Colonic mucosa (tissue), 4 donors: ENCODE data around the gene DLL1. TPM values are rescaled to one million over a fixed set of nuclear protein-coding genes. Genes with fewer than 3 reads are reported as not detected.

Source experiments
- DNase-seq: peaks from one replicate; pipeline ENCODE4 v3.0.0-alpha.2; 2020
- H3K27ac ChIP-seq: fragments of 200-600 bp; one replicate; pipeline ENCODE4 v1.8.0; 2021
- H3K27me3 ChIP-seq: fragments of 200-600 bp; one replicate; pipeline ENCODE4 v1.8.0; 2021
- H3K36me3 ChIP-seq: fragments of 200-600 bp; one replicate; pipeline ENCODE4 v1.8.0; 2021
- H3K4me1 ChIP-seq: fragments of 200-600 bp; one replicate; pipeline ENCODE4 v1.8.0; 2021; ENCODE audit warnings: mild to moderate bottlenecking
- H3K4me3 ChIP-seq: fragments of 200-600 bp; one replicate; pipeline ENCODE4 v1.8.0; 2021
- H3K9ac ChIP-seq, 2 donors: one replicate each; pipeline ENCODE4 v1.7.0; 2013; ENCODE audit warnings: control low read depth in 2 of 2, low read depth in 2 of 2, low read length in 2 of 2
- H3K9me3 ChIP-seq: fragments of 200-600 bp; one replicate; pipeline ENCODE4 v1.8.0; 2021
- CTCF ChIP-seq: fragments of 200-600 bp; IDR thresholded peaks from one replicate; pipeline ENCODE4 v1.8.0; 2022; ENCODE audit warnings: antibody characterized with exemption, mild to moderate bottlenecking
- intact Hi-C: fragments of 100-400 bp; cut with DNase I; formaldehyde crosslinking; loops from one replicate; pipeline ENCODE4 v1.14.1; 2022
- total RNA-seq, 2 donors: library from RNA; stranded (reverse); fragmentation: NEBNext Ultra II Directional in 1 of 2; extraction: Animal tissue kit (Norgen Biotek cat#: 25700) in 1 of 2; gene quantifications; one replicate each; pipeline ENCODE4 v1.2.1, GENCODE V29; 2021
- donor health status: healthy.
- donor health status: DM: no; HTN: no; CAD: no.
- donor health status: DM: no; HTN: no; CAD: no.

The DLL1 gene
- total RNA-seq, 2 donors from 2014 or later: 16.1 to 26.8 TPM

GRCh38 chr6:170314983-170315382 lies 24.1 kb upstream of the DLL1 start:
- Histone ChIP-seq H3K4me3 (no peak overlapping the region), H3K27me3 (no peaks in the 10 kb centered on the region), H3K36me3 (no peaks in the 10 kb centered on the region), H3K9me3 (no peaks in the 10 kb centered on the region), H3K27ac (no peak overlapping the region), H3K4me1 (no peaks in the 10 kb centered on the region), H3K9ac (no peak overlapping the region)
- no peak for DNase-seq
- intact Hi-C loops: no loop called here
- TF ChIP-seq CTCF: no peak

GRCh38 chr6:170313716-170314295 lies 22.9 kb upstream of the DLL1 start:
- H3K36me3 ChIP-seq: no peaks in the 10 kb centered on the region
- H3K9me3 ChIP-seq: no peaks in the 10 kb centered on the region
- no peak for TF ChIP-seq CTCF
- H3K4me3 ChIP-seq: no peak overlapping the region
- no peaks in the 10 kb centered on the region for H3K27me3 ChIP-seq
- H3K27ac ChIP-seq: no peak overlapping the region
- no peak overlapping the region for H3K9ac ChIP-seq
- no peaks in the 10 kb centered on the region for H3K4me1 ChIP-seq
- intact Hi-C loops: no loop called here
- DNase-seq: no peak

- no peak overlapping the region for H3K9ac ChIP-seq
- H3K4me1 ChIP-seq: no peaks in the 10 kb centered on the region
- no peaks in the 10 kb centered on the region for H3K36me3 ChIP-seq
- DNase-seq: no peak
- H3K9me3 ChIP-seq: no peaks in the 10 kb centered on the region
- no peak for TF ChIP-seq CTCF
- H3K27me3 ChIP-seq: no peaks in the 10 kb centered on the region
- intact Hi-C loops: no loop called here
- no peak overlapping the region for H3K4me3 ChIP-seq
- H3K27ac ChIP-seq: no peak overlapping the region
These were observed 22.0 kb upstream of the DLL1 start for GRCh38 chr6:170312876-170313275.

GRCh38 chr6:170311696-170312095 lies 20.8 kb upstream of the DLL1 start:
- Histone ChIP-seq H3K4me3 (no peak overlapping the region), H3K9ac (no peak overlapping the region), H3K9me3 (no peaks in the 10 kb centered on the region), H3K27me3 (no peaks in the 10 kb centered on the region), H3K36me3 (no peaks in the 10 kb centered on the region), H3K27ac (no peak overlapping the region), H3K4me1 (no peaks in the 10 kb centered on the region)
- no peak for DNase-seq
- TF ChIP-seq CTCF: no peak
- intact Hi-C loops: no loop called here

GRCh38 chr6:170308761-170309160 lies 17.9 kb upstream of the DLL1 start:
- no peak overlapping the region for H3K9ac ChIP-seq
- H3K27me3 ChIP-seq: no peaks in the 10 kb centered on the region
- intact Hi-C loops: no loop called here
- no peak for TF ChIP-seq CTCF
- no peaks in the 10 kb centered on the region for H3K4me1 ChIP-seq
- DNase-seq: no peak
- H3K36me3 ChIP-seq: no peaks in the 10 kb centered on the region
- no peaks in the 10 kb centered on the region for H3K9me3 ChIP-seq
- H3K4me3 ChIP-seq: no peak overlapping the region
- H3K27ac ChIP-seq: no peak overlapping the region
